Mucosa of stomach (tissue), 1 donor: Measurements from ENCODE around the gene CCDC7.

Experiments
- H3K27me3 ChIP-seq: one replicate; pipeline ENCODE4 v1.7.0; 2013; ENCODE audit warnings: mild to moderate bottlenecking, low read length; ENCODE audit not compliant: control insufficient read depth, insufficient read depth
- H3K36me3 ChIP-seq: one replicate; pipeline ENCODE4 v1.7.0; 2013; ENCODE audit warnings: low read length; ENCODE audit not compliant: control insufficient read depth, insufficient read depth
- H3K4me1 ChIP-seq: one replicate; pipeline ENCODE4 v1.7.0; 2013; ENCODE audit warnings: mild to moderate bottlenecking, low read length; ENCODE audit not compliant: control insufficient read depth, insufficient read depth
- H3K4me3 ChIP-seq: one replicate; pipeline ENCODE4 v1.7.0; 2013; ENCODE audit warnings: low read length
- H3K9ac ChIP-seq: one replicate; pipeline ENCODE4 v1.7.0; 2013; ENCODE audit warnings: mild to moderate bottlenecking, low read length, moderate library complexity
- H3K9me3 ChIP-seq: one replicate; pipeline ENCODE4 v1.7.0; 2013; ENCODE audit warnings: mild to moderate bottlenecking, low read length, moderate library complexity; ENCODE audit not compliant: control insufficient read depth
- donor health status: Pancreatic carcinoma.

The CCDC7 gene

GRCh38 chr10:32415361-32415760, 30.6 kb upstream of the CCDC7 start:
- Histone ChIP-seq H3K9me3 (no peaks in the 10 kb centered on the region), H3K36me3 (no peaks in the 10 kb centered on the region), H3K9ac (no peak overlapping the region), H3K4me1 (no peaks in the 10 kb centered on the region), H3K27me3 (no peaks in the 10 kb centered on the region), H3K4me3 (no peak overlapping the region)

GRCh38 chr10:32417911-32418547, 27.9 kb upstream of the CCDC7 start:
- Histone ChIP-seq H3K4me1 (no peaks in the 10 kb centered on the region), H3K4me3 (no peak overlapping the region), H3K9me3 (no peaks in the 10 kb centered on the region)

DNA sequence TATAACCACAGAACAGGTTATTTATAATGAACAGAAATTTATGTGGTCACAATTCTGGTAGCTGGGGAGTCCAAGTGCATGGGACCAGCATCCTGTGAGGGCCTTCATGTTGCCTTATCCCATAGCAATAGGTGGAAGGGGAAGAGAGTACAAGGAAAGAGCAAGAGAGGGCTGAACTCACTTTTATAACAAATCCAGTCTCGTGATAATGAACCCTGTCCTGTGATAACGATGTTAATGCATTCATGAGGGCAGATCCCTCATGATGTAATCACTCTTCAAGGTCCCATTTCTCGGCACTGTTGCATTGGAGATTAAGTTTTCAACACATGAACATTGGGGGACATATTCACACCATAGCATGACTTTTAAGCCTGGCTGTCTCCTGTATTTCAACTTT, 27.4 kb upstream of the CCDC7 start:
- Histone ChIP-seq H3K9me3 (no peaks in the 10 kb centered on the region), H3K4me3 (no peak overlapping the region), H3K4me1 (no peaks in the 10 kb centered on the region)

More at GRCh38 chr10:32417911-32418547, 27.9 kb upstream of the CCDC7 start:
- Histone ChIP-seq H3K27me3 (no peaks in the 10 kb centered on the region), H3K36me3 (no peaks in the 10 kb centered on the region), H3K9ac (no peak overlapping the region)

GRCh38 chr10:32419615-32420014, 26.3 kb upstream of the CCDC7 start:
- H3K4me3 ChIP-seq, result no peak overlapping the region
- H3K27me3 ChIP-seq, result no peaks in the 10 kb centered on the region
- H3K9ac ChIP-seq, result no peak overlapping the region
- H3K4me1 ChIP-seq, result no peaks in the 10 kb centered on the region
- H3K36me3 ChIP-seq, result no peaks in the 10 kb centered on the region
- no peaks in the 10 kb centered on the region for H3K9me3 ChIP-seq

More for the DNA sequence above, 27.4 kb upstream of the CCDC7 start:
- Histone ChIP-seq H3K9ac (no peak overlapping the region), H3K27me3 (no peaks in the 10 kb centered on the region), H3K36me3 (no peaks in the 10 kb centered on the region)

- Histone ChIP-seq H3K9me3 (no peaks in the 10 kb centered on the region), H3K27me3 (no peaks in the 10 kb centered on the region), H3K4me1 (no peaks in the 10 kb centered on the region), H3K9ac (no peak overlapping the region), H3K36me3 (no peaks in the 10 kb centered on the region), H3K4me3 (no peak overlapping the region)
These were observed 19.8 kb upstream of the CCDC7 start for GRCh38 chr10:32426186-32426585.

DNA sequence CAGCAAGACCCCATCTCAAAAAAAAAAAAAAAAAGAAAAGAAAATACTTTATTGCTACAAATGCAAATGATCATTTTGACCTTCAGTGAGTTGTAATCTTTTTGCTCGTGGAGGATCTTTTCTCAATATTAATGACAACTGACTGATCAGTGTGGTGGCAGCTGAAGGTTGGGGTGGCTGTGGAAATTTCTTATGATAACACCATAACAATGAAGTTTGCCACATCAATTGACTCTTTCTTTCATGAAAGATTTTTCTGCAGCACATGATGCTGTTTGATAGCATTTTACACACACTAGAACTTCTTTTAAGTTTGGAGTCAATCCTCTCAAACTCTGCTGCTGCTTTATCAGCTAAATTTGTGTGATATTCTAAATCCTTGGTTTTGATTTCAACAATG, 12.4 kb upstream of the CCDC7 start:
- no peaks in the 10 kb centered on the region for H3K9me3 ChIP-seq
- H3K9ac ChIP-seq, result no peak overlapping the region
- no peaks in the 10 kb centered on the region for H3K36me3 ChIP-seq
- no peaks in the 10 kb centered on the region for H3K27me3 ChIP-seq
- H3K4me3 ChIP-seq, result no peak overlapping the region
- H3K4me1 ChIP-seq, result no peaks in the 10 kb centered on the region

DNA sequence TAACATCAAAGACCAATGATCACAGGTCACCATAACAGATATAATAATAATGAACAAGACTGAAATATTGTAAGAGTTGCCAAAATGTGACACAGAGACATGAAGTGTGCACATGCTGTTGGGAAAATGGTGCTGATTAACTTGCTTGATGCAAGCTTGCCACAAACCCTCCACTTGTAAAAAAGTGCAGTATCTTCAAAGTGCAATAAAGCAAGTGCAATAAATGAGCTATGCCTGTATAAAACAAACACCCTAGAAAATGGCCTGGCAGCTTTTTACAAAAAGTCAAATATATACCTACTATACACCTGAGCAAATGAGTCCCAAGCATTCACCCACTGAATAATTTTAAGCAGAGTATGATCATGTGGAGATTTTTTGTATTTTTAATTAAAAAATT, 9.7 kb upstream of the CCDC7 start:
- Histone ChIP-seq H3K9me3 (no peaks in the 10 kb centered on the region), H3K9ac (no peak overlapping the region), H3K4me3 (no peak overlapping the region), H3K27me3 (no peaks in the 10 kb centered on the region), H3K4me1 (no peaks in the 10 kb centered on the region), H3K36me3 (no peaks in the 10 kb centered on the region)

GRCh38 chr10:32437334-32437733, 8.6 kb upstream of the CCDC7 start:
- Histone ChIP-seq H3K27me3 (no peaks in the 10 kb centered on the region), H3K9ac (no peak overlapping the region), H3K4me1 (no peaks in the 10 kb centered on the region), H3K36me3 (no peaks in the 10 kb centered on the region), H3K9me3 (no peaks in the 10 kb centered on the region), H3K4me3 (no peak overlapping the region)

- H3K9ac ChIP-seq, result no peak overlapping the region
- no peaks in the 10 kb centered on the region for H3K36me3 ChIP-seq
- no peaks in the 10 kb centered on the region for H3K27me3 ChIP-seq
- H3K4me1 ChIP-seq, result peaks cover 9% of the 10 kb centered on the region
- no peak overlapping the region for H3K4me3 ChIP-seq
- no peaks in the 10 kb centered on the region for H3K9me3 ChIP-seq
These were observed 904 bp upstream of the CCDC7 start for GRCh38 chr10:32445036-32445435.

DNA sequence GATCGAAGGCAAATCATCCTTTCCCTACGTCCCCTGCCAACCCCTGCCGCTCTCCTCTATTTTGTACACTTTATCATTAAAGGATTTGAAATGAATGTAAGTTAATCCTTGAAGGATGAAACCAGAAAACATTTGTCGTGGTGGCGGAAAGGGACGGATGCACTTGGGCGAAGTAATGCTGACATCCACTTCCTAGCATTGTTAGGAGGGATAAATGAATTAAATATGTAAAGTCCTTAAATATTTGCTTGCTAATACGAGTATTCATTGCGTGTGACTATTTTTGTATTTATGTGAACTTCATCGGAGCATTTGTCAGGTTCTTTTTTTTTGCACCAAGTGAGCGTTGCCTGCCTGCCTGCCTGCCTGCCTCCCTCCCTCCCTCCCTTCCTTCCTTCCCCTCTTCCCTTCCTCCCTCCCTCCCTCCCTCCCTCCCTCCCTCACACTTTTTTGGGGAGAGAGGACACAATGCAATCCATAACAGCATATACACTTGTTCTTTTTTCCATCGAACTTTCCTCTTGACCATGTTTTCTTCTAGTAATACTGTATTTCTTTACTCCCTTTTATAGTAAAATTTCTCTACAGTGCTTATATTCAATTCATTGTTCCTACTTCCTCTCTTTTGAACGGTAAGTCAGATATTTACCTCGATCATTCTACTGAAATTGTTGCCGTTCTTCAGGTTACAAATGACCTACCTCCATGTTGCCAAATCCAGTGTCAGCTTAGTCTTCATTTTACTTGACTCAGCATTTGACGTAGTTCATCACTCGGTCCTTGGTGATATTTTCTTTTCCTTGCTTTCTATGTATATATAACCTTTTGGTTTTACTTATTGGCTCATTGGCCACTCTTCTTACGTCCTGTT, 831 bp downstream of the CCDC7 start:
- Histone ChIP-seq H3K27me3 (no peaks in the 10 kb centered on the region), H3K9ac (peak overlapping the region; percentile 97), H3K4me3 (peak overlapping the region; percentile 94), H3K36me3 (no peaks in the 10 kb centered on the region), H3K9me3 (no peaks in the 10 kb centered on the region), H3K4me1 (peaks cover 9% of the 10 kb centered on the region)

DNA sequence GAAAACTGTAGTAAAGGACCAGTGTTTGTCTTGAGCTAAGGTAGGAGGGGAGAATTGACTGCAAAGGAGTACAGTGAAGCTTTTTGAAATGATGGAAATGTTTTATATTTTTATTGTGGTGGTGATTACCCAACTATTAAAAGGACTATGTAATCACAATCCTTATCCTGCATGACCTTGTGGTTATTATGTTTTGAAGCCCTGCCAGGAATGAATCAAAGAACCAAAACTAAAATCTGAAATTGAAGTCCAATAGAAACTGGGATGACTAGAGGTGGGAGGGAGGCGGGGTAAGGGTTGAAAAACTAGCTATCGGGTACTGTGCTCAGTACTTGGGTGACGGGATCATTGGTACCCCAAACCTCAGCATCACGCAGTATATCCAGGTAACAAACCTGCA, 8.2 kb downstream of the CCDC7 start:
- H3K9me3 ChIP-seq, result no peaks in the 10 kb centered on the region
- no peaks in the 10 kb centered on the region for H3K4me1 ChIP-seq
- H3K36me3 ChIP-seq, result no peaks in the 10 kb centered on the region
- no peak overlapping the region for H3K4me3 ChIP-seq
- no peak overlapping the region for H3K9ac ChIP-seq
- H3K27me3 ChIP-seq, result no peaks in the 10 kb centered on the region

- H3K27me3 ChIP-seq, result no peaks in the 10 kb centered on the region
- H3K4me1 ChIP-seq, result no peaks in the 10 kb centered on the region
- H3K9me3 ChIP-seq, result no peaks in the 10 kb centered on the region
- H3K36me3 ChIP-seq, result no peaks in the 10 kb centered on the region
- no peak overlapping the region for H3K9ac ChIP-seq
- H3K4me3 ChIP-seq, result no peak overlapping the region
These were observed 13.2 kb downstream of the CCDC7 start for GRCh38 chr10:32459051-32459698.
